Stimulated activated CD4-positive, alpha-beta T cell treated with anti-CD3 and anti-CD28 coated beads, Interleukin-2, amount 100 ng/mL, for 4 hours (primary cell): ENCODE data around the gene GPC5.

Source experiments
- DNase-seq: peaks from one replicate; pipeline ENCODE4 v3.0.0-alpha.2; 2020; ENCODE audit warnings: low read depth

GPC5 gene

DNA sequence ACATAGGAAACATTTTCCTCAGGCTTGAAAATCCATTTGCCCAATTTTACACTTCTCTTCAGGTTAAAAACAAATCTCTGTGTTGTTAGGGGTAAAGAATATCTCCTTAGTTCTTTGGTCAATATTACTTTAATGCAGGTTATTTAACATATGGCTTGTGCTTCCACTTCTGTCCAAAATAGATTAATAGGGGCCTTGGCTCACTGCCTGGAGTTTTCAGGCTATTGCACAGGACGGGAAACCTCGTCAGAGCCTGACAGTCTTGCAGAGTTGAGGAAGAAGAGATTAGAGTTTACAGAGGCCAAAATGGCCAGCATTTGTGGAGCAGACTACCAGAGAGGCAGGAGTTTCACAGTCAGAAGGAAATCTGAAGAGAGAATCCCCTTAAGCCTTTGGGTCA lies 964.3 kb downstream of the GPC5 start:
- no peak for DNase-seq

GRCh38 chr13:92365904-92366303 lies 967.5 kb downstream of the GPC5 start:
- DNase-seq = no peak

GRCh38 chr13:92377396-92377795 lies 979.0 kb downstream of the GPC5 start:
- DNase-seq = no peak

DNA sequence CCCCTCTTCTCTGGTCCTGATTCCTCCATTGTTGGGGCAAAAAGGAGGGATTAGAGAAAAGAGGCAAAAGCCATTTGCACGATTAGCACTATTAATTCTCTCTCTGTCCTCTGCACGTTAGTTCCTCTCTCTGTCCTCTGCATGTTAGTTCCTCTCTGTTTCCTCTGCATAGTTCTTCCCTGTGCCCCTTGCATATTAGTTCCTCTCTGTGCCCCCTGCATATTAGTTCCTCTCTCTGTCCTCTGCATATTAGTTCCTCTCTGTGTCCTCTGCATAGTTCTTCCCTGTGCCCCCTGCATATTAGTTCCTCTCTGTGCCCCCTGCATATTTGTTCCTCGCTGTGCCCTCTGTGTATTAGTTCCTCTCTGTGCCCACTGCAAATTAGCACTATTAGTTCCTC lies 981.0 kb downstream of the GPC5 start:
- no peak for DNase-seq

DNA sequence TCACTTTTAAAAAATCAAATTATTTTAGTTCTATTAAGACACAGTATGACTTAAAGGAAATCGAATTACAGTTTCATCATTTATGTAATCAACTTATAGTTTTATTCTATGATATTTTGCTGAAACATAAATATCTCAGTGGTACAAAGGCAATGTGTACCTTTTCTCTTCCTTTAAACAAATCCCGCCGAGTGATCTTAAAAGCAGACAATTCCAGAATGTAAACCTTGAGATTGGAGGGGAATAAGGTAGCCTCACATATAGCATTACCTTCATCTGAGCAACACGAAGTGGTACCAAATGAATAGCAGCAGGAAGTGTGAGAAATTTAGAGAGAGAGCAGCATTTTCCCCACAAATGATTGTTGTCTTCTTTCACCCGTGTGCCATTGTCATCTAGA lies 986.0 kb downstream of the GPC5 start:
- no peak for DNase-seq

GRCh38 chr13:92387245-92387644 lies 988.8 kb downstream of the GPC5 start:
- DNase-seq = no peak

- DNase-seq = no peak
Observed at GRCh38 chr13:92390217-92390616, 991.8 kb downstream of the GPC5 start.

GRCh38 chr13:92403606-92404005 lies 1005.2 kb downstream of the GPC5 start:
- DNase-seq = no peak

GRCh38 chr13:92407858-92408257 lies 1009.4 kb downstream of the GPC5 start:
- DNase-seq = no peak

- DNase-seq = no peak
Observed at GRCh38 chr13:92412481-92412880, 1014.1 kb downstream of the GPC5 start.

DNA sequence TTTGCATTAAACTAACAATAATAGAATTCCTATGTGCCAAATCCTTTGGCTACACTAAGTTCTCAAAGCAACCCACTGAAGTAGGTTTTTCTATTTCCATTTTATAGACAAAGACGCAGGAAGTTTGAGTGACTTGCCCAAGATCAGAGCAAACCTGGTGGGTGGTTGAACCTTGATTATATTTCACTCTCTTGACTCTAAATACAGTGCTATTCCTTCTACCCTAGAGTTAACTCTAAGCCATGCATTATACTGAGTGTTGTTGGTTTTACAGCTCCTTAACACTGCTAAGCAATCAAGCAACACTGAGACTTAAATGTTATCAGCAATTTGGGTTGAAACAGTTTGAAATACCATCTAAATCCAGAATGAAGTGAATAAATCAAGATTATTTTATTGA lies 1014.6 kb downstream of the GPC5 start:
- no peak for DNase-seq

DNA sequence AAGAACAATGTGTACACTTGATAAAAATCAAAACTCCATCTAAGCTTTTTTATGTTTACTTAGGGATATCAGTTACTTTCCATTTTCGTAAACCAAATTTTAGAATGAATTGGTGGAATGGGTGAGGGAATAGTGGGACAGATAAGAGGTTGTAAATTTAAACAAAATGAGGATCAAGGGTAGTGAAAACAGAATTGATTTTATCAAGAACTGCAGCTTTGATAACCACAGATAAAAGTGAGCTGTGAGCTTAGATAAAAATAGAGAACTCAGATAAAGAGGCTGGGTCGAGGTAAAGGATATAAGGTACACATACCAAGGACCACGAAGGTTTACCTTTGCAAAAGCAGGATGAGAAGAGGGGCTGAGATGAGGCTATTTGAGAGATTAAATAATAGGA lies 1015.0 kb downstream of the GPC5 start:
- no peak for DNase-seq

- no peak for DNase-seq
Observed at GRCh38 chr13:92414851-92415250, 1016.4 kb downstream of the GPC5 start.

DNA sequence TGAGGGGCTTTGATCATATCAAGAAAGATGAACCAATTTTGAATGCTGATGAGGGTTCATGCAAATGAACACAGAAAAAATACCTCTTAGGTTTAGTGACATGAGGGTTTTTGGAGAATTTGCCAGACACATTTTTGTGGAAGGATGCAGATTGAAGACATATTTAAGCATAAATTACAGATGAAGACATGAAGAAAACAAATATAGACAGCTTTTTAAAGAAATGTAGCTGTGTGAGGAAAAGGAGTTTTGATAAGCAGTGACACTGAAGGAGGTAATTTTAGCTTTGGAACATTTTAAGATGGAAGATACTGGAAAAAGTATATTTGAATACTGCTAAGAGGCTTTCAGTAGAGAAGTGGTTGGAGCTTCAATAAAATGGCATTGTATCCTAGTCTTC lies 1017.4 kb downstream of the GPC5 start:
- DNase-seq = no peak

- DNase-seq = no peak
Observed at GRCh38 chr13:92418818-92419412, 1020.5 kb downstream of the GPC5 start.

DNA sequence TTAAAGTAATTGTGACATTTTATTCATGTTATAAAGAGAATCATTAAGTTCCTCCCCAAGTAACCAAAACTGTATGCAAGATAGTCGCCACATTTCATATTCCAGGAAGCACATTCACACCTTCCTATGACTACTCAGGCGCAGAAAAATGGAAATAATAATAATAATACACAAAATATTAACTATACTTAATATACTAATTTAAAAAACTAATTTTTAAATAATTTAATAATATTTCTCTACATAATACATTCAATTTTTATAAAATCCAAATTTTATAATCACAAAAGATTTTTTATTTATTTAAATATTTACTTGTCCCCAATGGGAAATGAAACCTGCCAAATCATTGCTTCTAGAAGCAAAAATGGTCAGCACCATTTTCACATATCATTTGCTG lies 1030.8 kb downstream of the GPC5 start:
- no peak for DNase-seq

DNA sequence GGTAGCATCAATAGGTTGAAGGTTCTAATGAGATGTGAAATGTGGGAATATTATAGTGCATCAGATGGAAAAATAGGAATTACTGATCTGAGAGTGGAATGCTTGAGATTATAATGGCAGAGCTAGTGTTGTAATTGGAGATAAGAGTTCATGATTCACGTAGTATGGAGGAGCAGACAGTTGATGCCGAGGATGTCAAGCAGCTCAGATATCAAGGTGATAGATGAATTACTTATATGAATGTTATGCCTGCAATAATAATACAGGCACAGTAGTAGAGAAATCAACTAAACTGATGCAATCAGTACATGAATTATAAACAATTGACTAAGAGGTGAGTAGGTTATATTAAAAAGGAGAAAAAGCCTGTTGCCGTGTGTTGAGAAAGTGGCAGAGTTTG lies 1035.0 kb downstream of the GPC5 start:
- DNase-seq = no peak

DNA sequence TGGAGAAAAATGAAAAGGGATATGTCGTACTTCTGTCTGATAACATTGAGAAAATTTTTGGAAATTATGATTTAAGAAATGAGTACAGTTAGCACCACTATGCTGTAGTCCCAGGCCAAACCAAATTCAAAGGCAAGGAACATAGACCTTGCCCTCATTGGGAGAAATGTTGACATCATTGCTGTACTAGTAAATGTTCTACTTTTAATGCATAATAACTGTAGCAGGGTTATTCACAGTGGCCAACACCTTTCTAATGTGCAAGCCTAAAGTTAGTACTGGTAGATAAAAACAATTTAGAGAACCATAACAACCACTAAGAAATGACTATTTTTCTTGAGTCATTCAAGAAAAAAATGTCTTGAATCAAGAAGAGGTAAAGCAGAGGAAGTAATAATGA lies 1035.5 kb downstream of the GPC5 start:
- no peak for DNase-seq

DNA sequence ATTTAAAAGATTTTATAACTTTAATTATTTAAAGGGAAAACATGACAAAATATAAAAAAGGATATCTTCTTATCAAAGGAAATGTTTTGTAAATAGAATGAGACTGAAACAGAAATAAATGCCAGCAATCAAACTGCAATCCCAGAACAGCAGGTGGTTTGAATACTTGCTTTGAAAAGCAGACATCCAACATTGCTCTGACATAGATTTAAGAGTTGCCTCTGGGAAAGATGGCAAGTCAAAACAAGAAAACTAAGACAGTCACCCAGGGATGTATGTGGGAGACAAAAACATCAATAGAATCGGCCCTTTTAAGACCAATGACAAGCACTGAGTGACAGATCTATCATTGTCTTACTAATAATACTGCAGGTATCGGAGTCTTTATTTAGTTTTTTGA lies 1038.5 kb downstream of the GPC5 start:
- no peak for DNase-seq

GRCh38 chr13:92444244-92444643 lies 1045.8 kb downstream of the GPC5 start:
- no peak for DNase-seq

DNA sequence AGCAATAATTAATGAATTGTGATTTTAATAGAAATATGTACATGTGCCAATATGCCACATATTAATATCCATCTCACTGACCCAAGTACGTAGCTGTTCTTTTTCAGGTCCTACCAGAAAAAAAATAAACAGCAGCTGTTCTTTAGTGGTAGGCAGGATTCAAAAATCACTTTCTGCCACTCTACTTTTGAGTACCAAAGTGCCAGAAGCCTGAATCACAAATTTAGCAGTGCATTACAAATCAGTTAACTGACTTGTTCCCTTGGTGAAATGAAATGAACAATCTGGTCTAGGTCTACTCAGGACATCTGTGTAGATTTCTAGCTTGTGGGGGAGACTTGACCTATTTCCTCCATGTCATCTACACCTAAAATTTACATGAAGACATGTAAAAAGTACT lies 1052.6 kb downstream of the GPC5 start:
- no peak for DNase-seq

DNA sequence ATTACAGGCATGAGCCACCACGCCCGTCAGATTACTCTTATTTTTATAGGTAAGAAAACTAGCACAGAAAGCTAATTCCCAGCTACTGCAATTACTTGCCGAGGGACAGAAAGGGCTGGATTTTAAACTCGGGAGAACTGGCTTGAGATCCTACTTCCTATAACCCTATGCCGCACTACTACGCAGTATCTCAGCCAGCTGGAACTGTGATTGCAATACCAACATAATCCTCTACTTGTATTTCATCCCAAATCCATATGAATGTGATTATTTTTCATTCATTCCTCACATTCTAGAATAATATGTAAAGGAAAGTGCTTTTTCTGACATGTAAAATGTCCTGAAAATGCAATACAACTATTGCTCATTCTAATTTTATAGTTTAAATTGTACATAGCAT lies 1054.4 kb downstream of the GPC5 start:
- no peak for DNase-seq

DNA sequence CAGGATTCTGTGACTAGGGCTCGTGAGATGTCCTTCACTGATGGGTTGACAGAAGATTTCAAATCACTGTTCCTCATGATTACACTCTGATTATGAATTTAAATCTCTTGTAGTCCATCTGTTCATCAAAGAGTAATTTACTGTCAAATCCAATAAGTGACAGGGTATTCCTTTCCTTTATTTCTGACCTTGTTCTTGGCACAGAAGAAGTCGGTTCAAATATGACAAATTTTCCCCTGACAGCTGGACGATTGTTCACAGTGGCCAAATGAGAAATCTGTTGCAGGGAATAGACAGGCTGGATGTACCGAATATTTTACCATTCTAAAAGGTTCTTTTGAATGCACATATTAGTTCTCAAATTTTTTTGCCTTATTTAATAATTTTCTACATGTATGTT lies 1060.9 kb downstream of the GPC5 start:
- no peak for DNase-seq

DNA sequence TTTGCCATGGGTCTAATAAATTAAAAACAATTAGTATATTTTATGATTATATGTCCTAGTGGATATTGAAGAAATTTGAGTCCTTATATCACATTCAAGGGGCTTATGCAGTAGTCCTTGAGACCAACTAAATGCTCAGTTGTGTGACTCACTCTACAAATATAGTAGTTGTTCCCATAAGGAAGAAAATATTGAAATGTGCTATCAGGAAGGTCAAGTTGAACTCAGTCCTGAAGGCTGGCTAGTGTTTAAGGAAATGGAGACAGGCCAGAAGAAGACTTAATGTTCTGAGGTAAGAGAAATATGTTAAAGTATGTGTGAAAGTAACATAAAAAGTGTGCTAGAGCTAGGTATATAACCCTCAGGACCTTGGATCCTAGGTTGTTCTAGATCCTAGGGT lies 1062.1 kb downstream of the GPC5 start:
- no peak for DNase-seq

DNA sequence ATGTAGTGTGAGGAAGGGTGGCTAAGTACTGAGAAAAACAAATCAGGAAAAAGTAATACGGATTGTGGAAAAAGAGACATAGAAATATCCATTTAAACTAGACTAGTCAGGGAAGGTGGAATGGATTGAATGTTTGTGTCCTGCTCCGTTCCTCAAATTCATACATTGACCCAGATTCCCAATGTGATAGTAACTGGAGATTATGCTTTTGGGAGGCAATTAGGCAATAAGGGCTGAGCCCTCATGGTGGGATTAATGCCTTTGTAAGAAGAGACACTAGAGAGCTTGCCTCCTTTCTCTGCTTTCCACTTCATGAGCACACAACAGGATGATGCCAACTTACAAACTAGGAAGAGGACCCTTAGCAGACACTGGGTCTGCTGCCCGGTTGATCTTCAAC lies 1063.0 kb downstream of the GPC5 start:
- DNase-seq = no peak
